A172 (cell line): ENCODE results near the gene TOLLIP. TPM values are rescaled to one million over a fixed set of nuclear protein-coding genes. Genes with fewer than 3 reads are reported as not detected.
A peak's percentile ranks its signal among the peaks of the same experiment; 100 is the strongest.
"Not testable (repeated sequence)": the region's sequence is repeated elsewhere in the genome, so short reads cannot be mapped to it uniquely, and the experiment has no call there.

ENCODE experiments used
- DNase-seq: peaks from one replicate; pipeline ENCODE4 v3.0.0-alpha.2; 2015; ENCODE audit warnings: low spot score
- total RNA-seq: library from RNA; depleted of rRNA; stranded (reverse); fragments of >200 nt; shearing (Covaris generic); gene quantifications from 2 replicates; pipeline ENCODE4 v1.2.3, GENCODE V29; 2014

The TOLLIP gene
- total RNA-seq, 1 experiment from 2014 or later, result 24.4 TPM

- DNase-seq, result no peak
Observed at GRCh38 chr11:1344056-1344635, 34.7 kb upstream of the TOLLIP start.

- no peak for DNase-seq
Observed at GRCh38 chr11:1343391-1344055, 34.1 kb upstream of the TOLLIP start.

- no peak for DNase-seq
Observed at GRCh38 chr11:1342946-1343345, 33.5 kb upstream of the TOLLIP start.

DNA sequence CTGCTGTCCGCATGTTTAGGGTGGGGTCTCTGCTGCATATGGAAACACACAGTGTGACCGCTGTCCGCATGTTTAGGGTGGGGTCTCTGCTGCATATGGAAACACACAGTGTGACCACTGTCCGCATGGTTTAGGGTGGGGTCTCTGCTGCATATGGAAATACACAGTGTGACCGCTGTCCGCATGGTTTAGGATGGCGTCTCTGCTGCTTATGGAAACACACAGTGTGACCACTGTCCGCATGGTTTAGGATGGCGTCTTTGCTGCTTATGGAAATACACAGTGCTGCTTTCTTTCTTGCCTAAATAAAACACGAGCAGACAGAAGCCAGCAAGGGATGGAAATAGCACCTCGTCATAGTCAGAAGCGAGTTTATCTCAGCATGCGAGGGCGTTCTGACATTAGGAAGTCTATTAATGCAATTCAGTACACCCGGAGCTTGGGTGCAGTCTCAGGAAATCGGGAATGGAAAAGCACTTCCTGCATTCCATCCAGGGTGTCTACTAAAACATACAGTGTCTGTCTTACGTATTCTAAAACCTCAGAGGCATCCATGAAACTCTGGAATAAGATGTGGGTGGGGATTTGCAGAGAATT lies 32.6 kb upstream of the TOLLIP start:
- DNase-seq, result peak; percentile 75

GRCh38 chr11:1341226-1341625 lies 31.8 kb upstream of the TOLLIP start:
- not testable (repeated sequence) for DNase-seq

GRCh38 chr11:1340111-1340510 lies 30.7 kb upstream of the TOLLIP start:
- no peak for DNase-seq

DNA sequence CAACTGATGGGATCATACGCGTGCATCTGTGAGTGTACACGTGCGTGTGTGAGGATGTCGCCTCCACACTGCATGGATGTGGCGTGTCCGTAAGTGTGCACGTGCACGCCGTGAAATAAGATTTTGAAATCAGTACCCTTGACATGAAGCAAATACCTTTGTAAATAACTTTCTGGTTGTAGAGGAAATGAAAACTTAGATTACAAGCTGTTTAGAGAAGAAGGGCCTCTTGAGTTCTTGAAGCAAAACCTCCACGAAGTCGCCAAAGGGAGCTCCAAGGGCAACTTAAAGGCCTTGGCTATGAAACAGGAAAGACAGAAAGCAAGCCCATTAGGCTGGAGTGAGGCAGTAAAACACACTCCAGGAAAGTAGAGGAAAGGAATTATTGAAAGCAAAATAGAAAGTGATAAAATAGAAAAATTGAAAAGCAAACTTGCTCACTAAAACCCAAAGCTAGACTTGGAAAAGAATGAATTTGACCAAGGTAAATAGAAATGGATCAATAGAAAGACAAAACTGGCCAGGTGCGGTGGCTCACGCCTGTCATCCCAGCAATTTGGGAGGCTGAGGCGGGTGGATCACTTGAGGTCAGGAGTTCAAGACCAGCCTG lies 29.7 kb upstream of the TOLLIP start:
- DNase-seq, result no peak

DNA sequence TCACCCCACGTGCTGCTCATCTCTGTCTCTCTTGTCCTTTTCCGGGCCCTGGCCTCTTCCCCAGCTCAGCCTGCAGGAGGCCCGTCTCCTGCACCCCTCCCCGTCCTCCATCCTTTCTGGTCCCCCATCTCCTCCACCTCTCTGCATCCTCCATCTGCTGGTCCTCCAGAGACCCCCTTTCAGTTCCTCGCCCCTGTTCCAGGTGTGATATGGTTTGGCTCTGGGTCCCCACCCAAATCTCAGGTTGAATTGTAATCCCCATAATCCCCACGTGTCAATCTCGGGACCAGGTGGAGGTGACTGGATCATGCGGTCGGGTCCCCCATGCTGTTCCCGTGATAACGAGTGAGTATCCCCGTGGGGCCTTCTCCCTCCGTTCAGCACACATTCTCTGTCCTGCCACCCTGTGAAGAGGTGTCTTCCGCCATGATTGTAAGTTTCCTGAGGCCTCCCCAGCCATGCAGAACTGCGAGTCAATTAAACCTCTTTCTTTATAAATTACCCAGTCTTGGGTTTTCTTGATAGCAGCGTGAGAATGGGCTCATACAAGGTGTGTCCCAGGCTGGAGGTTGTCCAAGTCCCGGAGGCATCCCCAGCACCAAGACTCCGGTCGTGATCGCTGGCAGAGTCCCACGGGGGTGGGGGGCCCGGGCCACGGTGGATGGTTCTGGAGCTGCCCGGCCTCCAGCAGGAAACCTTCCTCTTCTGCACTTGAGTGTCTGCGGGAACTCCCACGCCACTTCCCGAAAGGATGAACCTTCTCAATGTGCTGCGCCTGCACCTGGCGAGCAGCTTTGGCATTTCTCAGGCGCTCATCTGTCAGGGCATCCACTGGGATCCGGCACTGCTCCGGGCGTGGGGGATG lies 29.0 kb upstream of the TOLLIP start:
- no peak for DNase-seq

GRCh38 chr11:1337647-1338007 lies 28.2 kb upstream of the TOLLIP start:
- no peak for DNase-seq

- DNase-seq, result no peak
Observed at GRCh38 chr11:1336836-1337646, 27.6 kb upstream of the TOLLIP start.

GRCh38 chr11:1335811-1336761 lies 26.7 kb upstream of the TOLLIP start:
- DNase-seq, result peak; percentile 72

DNA sequence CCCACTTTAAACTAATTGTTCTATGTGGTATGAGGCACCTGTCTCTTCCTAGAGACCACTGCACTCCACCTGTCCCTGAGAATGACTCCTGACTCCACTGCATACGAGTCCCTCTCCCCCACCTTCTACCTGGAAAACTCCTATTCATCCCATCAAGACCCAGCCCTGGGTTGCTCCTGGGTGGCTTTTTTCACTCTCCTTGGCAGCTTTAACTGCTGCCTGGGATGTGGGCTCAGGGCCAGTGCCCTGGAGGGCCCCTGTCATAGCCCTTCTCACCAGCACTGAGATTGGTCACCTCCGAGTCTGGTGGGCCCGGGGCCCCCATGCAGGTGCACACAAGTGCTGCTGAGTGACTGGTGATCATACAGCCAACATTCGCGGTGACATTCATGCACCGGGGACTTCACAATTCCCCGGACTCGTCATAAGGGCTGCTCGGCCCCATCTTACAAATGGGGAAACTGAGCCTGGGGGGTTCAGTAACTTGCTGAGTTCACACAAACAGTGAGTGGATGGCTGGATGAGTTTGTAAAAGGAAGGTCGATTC lies 25.9 kb upstream of the TOLLIP start:
- DNase-seq, result no peak

DNA sequence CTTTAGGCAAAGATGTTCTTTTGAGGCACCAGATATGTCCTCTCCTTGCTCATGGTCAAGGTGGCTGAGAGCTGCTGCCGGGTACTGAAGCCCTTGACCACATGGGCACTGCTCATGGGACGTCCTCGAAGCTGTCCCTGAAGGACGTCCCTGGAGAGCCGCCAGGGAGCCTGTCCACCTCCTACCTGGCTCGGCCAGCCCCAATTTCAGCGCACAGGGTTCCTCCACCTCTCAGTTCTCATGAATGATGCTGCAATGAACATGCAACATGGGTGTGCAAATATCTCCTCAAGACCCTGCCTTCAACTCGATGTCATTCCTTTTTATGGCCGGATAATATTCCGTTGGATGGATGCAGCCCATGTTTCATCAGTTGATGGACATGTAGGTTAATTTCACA lies 24.4 kb upstream of the TOLLIP start:
- no peak for DNase-seq

- DNase-seq, result no peak
Observed at GRCh38 chr11:1333091-1333772, 23.8 kb upstream of the TOLLIP start.

GRCh38 chr11:1330473-1330872 lies 21.0 kb upstream of the TOLLIP start:
- no peak for DNase-seq

DNA sequence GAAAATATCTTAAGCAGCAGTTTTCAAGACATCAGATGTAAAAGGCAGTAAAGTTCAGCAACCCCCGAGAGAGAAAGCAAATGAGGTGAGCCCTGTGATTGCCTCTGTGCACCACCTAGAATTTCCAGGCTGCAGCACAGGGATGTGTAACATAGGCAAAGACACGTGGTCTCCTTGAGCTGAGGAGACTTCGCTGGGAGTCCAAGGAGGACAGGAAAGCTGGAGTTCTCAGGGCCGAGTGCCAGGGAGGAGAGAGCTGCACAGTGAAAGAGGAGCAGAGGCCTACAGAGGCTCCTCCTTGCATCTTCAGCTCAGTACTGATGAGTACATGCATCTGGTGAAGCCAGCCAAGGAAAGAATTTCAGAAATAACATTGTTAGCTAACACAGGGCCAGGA lies 17.6 kb upstream of the TOLLIP start:
- no peak for DNase-seq

DNA sequence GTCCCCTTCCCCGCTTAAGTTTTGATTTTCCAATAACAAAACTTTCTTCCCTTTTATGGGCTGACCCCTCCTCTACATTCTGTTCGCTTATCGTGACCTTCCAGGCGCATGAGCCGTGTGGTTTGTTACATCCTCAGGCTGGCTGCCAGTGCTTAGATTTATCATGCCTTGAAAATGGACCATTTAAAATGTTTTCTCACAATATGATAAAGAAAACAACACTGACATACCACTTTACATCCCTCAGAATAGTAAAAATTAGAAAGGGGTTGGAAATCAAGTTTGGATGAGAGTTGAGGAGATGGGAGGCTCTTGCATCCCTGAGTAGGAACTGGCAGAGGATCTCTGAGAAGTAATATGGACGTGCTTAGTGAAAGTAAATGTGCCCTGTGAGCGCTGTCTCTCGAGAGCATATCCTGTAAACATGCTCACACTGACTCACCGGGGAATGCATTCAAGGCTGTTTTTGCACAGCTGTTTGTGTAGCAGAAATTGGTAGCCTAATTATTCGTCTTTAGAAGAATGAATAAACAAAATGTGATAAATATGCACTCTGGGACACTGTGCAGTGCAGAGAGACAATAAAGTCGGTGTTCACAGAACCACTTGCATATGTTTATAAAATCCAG lies 17.1 kb upstream of the TOLLIP start:
- DNase-seq, result no peak

DNA sequence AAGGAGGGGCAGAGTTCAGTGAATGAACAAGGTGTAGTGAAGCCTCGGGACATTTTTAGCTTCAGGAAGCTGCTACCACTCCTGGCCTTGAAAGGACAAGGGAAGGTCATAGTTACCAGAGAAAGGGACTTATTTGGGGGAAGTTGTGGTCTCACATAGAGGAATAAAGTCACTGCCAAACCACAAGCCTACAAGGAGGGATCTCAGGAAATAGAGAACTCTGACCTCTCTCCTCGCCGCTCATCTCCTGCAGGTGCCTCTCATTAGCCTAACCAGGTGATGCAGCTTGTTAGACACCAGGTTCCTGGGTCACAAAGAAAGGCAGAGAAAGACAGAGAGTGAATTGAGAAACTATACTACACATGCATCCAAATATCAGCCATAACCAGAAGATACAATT lies 14.3 kb upstream of the TOLLIP start:
- no peak for DNase-seq

DNA sequence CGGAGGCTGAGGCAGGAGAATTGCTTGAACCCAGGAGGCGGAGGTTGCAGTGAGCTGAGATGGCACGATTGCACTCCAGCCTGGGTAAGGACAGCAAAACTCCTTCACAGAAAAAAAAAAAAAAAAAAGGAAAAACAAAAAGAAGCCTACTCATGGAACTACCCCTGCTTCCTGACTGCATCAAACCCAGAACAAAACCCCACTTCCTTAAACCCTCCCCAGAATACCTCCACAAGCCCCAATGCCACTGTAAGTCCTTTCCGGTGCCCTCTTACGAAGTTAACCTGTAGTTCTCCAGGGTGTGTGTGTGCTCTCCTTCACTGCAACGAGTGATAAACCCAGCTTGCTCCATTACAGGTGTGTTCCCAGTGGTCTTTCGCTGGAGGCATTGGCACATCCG lies 8.6 kb upstream of the TOLLIP start:
- no peak for DNase-seq
